ENCODE measurements around the gene ICE1. TPM values are rescaled to one million over a fixed set of nuclear protein-coding genes. Genes with fewer than 3 reads are reported as not detected.

ICE1 gene
- polyA plus RNA-seq, 1 donor (not counting 4 experiments of a cell fraction or from before 2014, with no cell fraction given) = 18.4 TPM

- TF ChIP-seq, protein P1, sequence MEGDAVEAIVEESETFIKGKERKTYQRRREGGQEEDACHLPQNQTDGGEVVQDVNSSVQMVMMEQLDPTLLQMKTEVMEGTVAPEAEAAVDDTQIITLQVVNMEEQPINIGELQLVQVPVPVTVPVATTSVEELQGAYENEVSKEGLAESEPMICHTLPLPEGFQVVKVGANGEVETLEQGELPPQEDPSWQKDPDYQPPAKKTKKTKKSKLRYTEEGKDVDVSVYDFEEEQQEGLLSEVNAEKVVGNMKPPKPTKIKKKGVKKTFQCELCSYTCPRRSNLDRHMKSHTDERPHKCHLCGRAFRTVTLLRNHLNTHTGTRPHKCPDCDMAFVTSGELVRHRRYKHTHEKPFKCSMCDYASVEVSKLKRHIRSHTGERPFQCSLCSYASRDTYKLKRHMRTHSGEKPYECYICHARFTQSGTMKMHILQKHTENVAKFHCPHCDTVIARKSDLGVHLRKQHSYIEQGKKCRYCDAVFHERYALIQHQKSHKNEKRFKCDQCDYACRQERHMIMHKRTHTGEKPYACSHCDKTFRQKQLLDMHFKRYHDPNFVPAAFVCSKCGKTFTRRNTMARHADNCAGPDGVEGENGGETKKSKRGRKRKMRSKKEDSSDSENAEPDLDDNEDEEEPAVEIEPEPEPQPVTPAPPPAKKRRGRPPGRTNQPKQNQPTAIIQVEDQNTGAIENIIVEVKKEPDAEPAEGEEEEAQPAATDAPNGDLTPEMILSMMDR (optimal IDR thresholded peaks at IDR 0.05 in 1 of 3, IDR thresholded peaks at IDR 0.05 in 1 of 3, conservative IDR thresholded peaks at IDR 0.05 in 1 of 3; ENCODE audit: extremely low read depth in 1 of 3, insufficient read depth in 2 of 3, low read length in 3 of 3) = no peak
- no peak for TF ChIP-seq EZH2 (IDR thresholded peaks at IDR 0.05; ENCODE audit: low read length)
- Histone ChIP-seq H3K27me3 (ENCODE audit: control insufficient read depth, extremely low read depth, insufficient read depth, low read length) (no peaks in the 10 kb centered on the region), H2AFZ (ENCODE audit: control insufficient read depth, low read length) (no peak overlapping the region), H3K4me3 (ENCODE audit: control insufficient read depth in 2 of 3, extremely low read depth in 1 of 3, insufficient read depth in 2 of 3, low read depth in 1 of 3, low read length in 3 of 3) (no peak overlapping the region), H3K9me3 (ENCODE audit: control insufficient read depth, low read depth, low read length) (no peaks in the 10 kb centered on the region), H3K27ac (ENCODE audit: control insufficient read depth, insufficient read depth, low read length) (no peak overlapping the region), H3K4me1 (ENCODE audit: control insufficient read depth, extremely low read depth, insufficient read depth, low read length) (no peaks in the 10 kb centered on the region), H4K20me1 (ENCODE audit: control insufficient read depth, extremely low read depth, insufficient read depth, low read length) (no peaks in the 10 kb centered on the region), H3K9ac (ENCODE audit: control insufficient read depth, extremely low read depth, insufficient read depth, low read length) (no peak overlapping the region), H3K36me3 (ENCODE audit: control insufficient read depth in 2 of 2, extremely low read depth in 1 of 2, insufficient read depth in 2 of 2, low read length in 2 of 2) (no peaks in the 10 kb centered on the region), H3K9me1 (ENCODE audit: control insufficient read depth, extremely low read depth, insufficient read depth, low read length) (no peaks in the 10 kb centered on the region), H3K79me2 (ENCODE audit: control insufficient read depth, insufficient read depth, low read length) (no peaks in the 10 kb centered on the region), H3K4me2 (ENCODE audit: control insufficient read depth, extremely low read depth, insufficient read depth, low read depth, low read length) (no peak overlapping the region)
- DNase-seq (ENCODE audit: low read depth, low spot score) = no peak
- no peak for FAIRE-seq
- dilution Hi-C loops (cut with MboI; ENCODE audit: extremely low pct_ligation_motif_present, low sequenced_read_pairs) = no loop called here
Observed at GRCh38 chr5:5414999-5415398, 7.5 kb upstream of the ICE1 start.

DNA sequence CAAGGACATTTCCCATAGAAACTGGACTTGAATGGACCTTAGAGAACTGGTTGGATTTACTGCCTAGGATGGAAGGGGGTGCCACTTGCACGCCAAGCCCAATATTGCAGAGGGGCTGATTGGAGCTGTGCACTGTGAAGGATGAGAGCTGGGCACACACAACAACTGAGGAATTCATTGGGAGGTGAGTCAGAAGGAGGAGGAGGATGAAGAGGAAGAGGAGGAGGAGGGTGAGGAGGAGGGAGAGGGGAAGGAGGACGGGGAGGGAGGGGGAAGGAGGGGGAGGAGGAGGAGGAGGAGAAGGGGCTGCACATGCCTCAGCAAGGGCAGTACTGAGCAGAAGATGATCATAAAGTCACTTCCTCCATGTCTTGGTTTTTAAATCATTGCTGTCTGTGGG, 5.7 kb upstream of the ICE1 start:
- Histone ChIP-seq H3K36me3 (ENCODE audit: control insufficient read depth in 2 of 2, extremely low read depth in 1 of 2, insufficient read depth in 2 of 2, low read length in 2 of 2) (no peaks in the 10 kb centered on the region), H3K4me2 (ENCODE audit: control insufficient read depth, extremely low read depth, insufficient read depth, low read depth, low read length) (no peak overlapping the region), H3K9me1 (ENCODE audit: control insufficient read depth, extremely low read depth, insufficient read depth, low read length) (no peaks in the 10 kb centered on the region), H2AFZ (ENCODE audit: control insufficient read depth, low read length) (no peak overlapping the region), H3K4me1 (ENCODE audit: control insufficient read depth, extremely low read depth, insufficient read depth, low read length) (peaks cover 9% of the 10 kb centered on the region), H3K27me3 (ENCODE audit: control insufficient read depth, extremely low read depth, insufficient read depth, low read length) (no peaks in the 10 kb centered on the region), H3K27ac (ENCODE audit: control insufficient read depth, insufficient read depth, low read length) (no peak overlapping the region), H3K9ac (ENCODE audit: control insufficient read depth, extremely low read depth, insufficient read depth, low read length) (no peak overlapping the region), H3K79me2 (ENCODE audit: control insufficient read depth, insufficient read depth, low read length) (no peaks in the 10 kb centered on the region), H3K4me3 (ENCODE audit: control insufficient read depth in 2 of 3, extremely low read depth in 1 of 3, insufficient read depth in 2 of 3, low read depth in 1 of 3, low read length in 3 of 3) (no peak overlapping the region), H3K9me3 (ENCODE audit: control insufficient read depth, low read depth, low read length) (no peaks in the 10 kb centered on the region), H4K20me1 (ENCODE audit: control insufficient read depth, extremely low read depth, insufficient read depth, low read length) (no peaks in the 10 kb centered on the region)
- no peak for FAIRE-seq
- dilution Hi-C loops (cut with MboI; ENCODE audit: extremely low pct_ligation_motif_present, low sequenced_read_pairs) = no loop called here
- DNase-seq (ENCODE audit: low read depth, low spot score) = no peak
- TF ChIP-seq, protein P1 (optimal IDR thresholded peaks at IDR 0.05 in 1 of 3, IDR thresholded peaks at IDR 0.05 in 1 of 3, conservative IDR thresholded peaks at IDR 0.05 in 1 of 3; ENCODE audit: extremely low read depth in 1 of 3, insufficient read depth in 2 of 3, low read length in 3 of 3) = no peak
- TF ChIP-seq EZH2 (IDR thresholded peaks at IDR 0.05; ENCODE audit: low read length) = no peak
